Peyer's patch (tissue), 4 donors: Measurements from ENCODE around the gene MYH11.

Source experiments
- POLR2A ChIP-seq, 2 donors: fragments of 450-650 bp; IDR thresholded peaks; one replicate each; pipeline ENCODE4 v1.5.1; 2017; ENCODE audit warnings: antibody characterized with exemption in 2 of 2, mild to moderate bottlenecking in 2 of 2, moderate library complexity in 2 of 2
- TF ChIP-seq, protein P1 (sequence below), 6 experiments: fragments of 450-650 bp in 4 of 6; fragments of 200-600 bp in 2 of 6; sonication (generic) in 1 of 6; IDR thresholded peaks; one replicate each; pipeline ENCODE4 v1.5.1; 2017 to 2019; ENCODE audit warnings: antibody characterized with exemption in 6 of 6, mild to moderate bottlenecking in 3 of 6, moderate library complexity in 1 of 6

DNA sequence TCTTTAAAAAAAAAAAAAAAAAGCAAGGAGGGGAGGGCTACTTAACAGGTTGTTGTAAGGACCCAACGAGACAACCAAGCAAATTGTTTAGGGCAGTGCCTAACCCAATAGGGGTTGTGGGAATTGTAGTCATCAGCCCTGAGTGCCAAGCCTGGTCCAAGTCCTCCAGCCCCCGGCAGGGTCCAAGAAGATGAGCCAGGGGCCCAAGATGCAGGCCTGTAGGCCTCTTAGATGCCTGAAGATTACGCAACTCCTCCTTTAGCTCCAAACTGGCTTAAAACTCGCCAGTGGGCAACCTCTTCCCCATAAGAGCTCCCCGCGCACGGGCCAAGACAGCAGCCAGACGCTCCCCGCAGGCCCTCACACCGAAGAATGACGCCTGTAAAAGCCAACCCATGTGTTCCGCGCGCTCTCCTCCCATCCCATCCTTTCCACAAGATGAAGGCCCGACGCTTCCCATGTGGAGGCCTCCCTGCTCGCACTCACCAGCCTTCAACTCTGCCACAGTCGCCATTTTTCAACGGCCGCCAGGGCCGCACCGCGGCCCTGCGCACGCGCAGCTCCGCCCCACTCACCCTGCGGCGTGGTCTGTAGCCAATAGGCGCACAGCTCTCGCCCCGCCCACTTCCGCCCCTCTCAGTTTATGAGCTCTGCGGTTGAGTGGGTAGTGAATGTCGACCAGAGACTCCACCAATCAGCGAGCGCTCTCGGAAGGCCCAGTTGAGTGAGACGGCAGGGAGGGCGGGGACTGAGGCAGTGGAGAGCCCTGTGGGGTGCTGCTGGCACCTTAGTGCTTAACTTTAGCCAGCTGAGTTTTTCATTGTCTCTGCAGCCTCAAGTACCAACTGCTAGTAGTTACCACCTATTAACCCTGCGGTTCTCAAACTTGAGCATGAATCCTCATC lies 31.5 kb upstream of the MYH11 start, which contains the start of gene CEP20:
- TF ChIP-seq, protein P1, sequence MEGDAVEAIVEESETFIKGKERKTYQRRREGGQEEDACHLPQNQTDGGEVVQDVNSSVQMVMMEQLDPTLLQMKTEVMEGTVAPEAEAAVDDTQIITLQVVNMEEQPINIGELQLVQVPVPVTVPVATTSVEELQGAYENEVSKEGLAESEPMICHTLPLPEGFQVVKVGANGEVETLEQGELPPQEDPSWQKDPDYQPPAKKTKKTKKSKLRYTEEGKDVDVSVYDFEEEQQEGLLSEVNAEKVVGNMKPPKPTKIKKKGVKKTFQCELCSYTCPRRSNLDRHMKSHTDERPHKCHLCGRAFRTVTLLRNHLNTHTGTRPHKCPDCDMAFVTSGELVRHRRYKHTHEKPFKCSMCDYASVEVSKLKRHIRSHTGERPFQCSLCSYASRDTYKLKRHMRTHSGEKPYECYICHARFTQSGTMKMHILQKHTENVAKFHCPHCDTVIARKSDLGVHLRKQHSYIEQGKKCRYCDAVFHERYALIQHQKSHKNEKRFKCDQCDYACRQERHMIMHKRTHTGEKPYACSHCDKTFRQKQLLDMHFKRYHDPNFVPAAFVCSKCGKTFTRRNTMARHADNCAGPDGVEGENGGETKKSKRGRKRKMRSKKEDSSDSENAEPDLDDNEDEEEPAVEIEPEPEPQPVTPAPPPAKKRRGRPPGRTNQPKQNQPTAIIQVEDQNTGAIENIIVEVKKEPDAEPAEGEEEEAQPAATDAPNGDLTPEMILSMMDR (IDR thresholded peaks at IDR 0.05) = peak; percentile 20 to 63 (median 56)
- peak; percentile 42 to 71 for TF ChIP-seq POLR2A (IDR thresholded peaks at IDR 0.05)
